ENCODE results near the gene RYR3. TPM values are rescaled to one million over a fixed set of nuclear protein-coding genes. Genes with fewer than 3 reads are reported as not detected.

Gene RYR3
- total and polyA plus RNA-seq, 2 donors (not counting 1 experiment from before 2014, with no cell fraction given) = 0.17 TPM; not detected in 1

DNA sequence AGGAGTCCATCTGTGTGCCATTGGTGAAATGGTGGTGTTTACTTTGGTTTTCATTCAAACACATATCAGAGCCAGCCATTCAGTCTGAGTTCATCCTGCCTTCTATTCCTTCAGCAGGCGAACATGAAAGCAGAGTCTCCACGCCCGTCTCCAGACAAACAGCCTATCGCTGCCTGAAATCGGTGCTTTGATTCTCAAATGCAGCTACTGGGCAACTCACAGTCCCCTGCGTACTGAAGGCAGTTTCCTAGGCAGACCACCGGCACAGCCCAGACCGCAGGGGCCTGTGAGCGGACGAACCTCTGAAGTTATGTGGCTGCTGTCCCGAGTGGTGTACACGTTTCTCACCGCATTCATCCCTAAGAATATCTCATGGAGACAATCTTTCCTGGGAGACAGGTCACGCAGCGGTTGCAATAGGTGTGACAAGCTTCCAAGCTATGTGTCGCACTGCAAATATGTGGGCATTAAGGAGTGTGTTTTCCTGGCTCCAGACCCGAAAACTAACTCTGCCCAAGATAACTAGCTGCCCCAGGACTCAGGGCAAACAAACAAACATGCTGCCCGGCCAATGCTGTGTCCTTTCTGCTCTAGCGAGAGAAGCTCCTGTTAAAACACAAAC, 16.9 kb upstream of the RYR3 start:
- no peaks in the 10 kb centered on the region for H3K9me3 ChIP-seq (ENCODE audit: control insufficient read depth, insufficient read depth, low read depth, low read length)
- no peaks in the 10 kb centered on the region for H4K20me1 ChIP-seq (ENCODE audit: control insufficient read depth, extremely low read depth, insufficient read depth, low read length)
- DNase-seq (ENCODE audit: low read depth in 2 of 2) = peak; percentile 23 to 47
- peak overlapping the region; percentile 41 for H3K4me2 ChIP-seq (ENCODE audit: extremely low read depth, insufficient read depth, low read length)
- H3K9ac ChIP-seq (ENCODE audit: insufficient read depth, low read length) = no peak overlapping the region
- no peak for TF ChIP-seq EZH2 (IDR thresholded peaks at IDR 0.05; ENCODE audit: low read length, missing control alignments)
- TF ChIP-seq, protein P1, sequence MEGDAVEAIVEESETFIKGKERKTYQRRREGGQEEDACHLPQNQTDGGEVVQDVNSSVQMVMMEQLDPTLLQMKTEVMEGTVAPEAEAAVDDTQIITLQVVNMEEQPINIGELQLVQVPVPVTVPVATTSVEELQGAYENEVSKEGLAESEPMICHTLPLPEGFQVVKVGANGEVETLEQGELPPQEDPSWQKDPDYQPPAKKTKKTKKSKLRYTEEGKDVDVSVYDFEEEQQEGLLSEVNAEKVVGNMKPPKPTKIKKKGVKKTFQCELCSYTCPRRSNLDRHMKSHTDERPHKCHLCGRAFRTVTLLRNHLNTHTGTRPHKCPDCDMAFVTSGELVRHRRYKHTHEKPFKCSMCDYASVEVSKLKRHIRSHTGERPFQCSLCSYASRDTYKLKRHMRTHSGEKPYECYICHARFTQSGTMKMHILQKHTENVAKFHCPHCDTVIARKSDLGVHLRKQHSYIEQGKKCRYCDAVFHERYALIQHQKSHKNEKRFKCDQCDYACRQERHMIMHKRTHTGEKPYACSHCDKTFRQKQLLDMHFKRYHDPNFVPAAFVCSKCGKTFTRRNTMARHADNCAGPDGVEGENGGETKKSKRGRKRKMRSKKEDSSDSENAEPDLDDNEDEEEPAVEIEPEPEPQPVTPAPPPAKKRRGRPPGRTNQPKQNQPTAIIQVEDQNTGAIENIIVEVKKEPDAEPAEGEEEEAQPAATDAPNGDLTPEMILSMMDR (conservative IDR thresholded peaks at IDR 0.05 in 1 of 2, IDR thresholded peaks at IDR 0.05 in 1 of 2; ENCODE audit: low read depth in 1 of 2, low read length in 2 of 2) = no peak
- no peaks in the 10 kb centered on the region for H3K36me3 ChIP-seq (ENCODE audit: control insufficient read depth, insufficient read depth, low read length)
- H3K27me3 ChIP-seq (ENCODE audit: control insufficient read depth, insufficient read depth, low read length) = peaks cover 8% of the 10 kb centered on the region
- no peaks in the 10 kb centered on the region for H3K79me2 ChIP-seq (ENCODE audit: control insufficient read depth, insufficient read depth, low read length)
- H3K27ac ChIP-seq (ENCODE audit: insufficient read depth, low read length) = no peak overlapping the region
- H2AFZ ChIP-seq (ENCODE audit: low read length) = peak overlapping the region; percentile 6
- H3K4me3 ChIP-seq (replicated peaks in 1 of 4; ENCODE audit: control extremely low read depth in 1 of 4, insufficient read depth in 1 of 4, low read depth in 3 of 4, low read length in 4 of 4) = peak overlapping the region in 1 of 4 experiments; percentile 17
- no peaks in the 10 kb centered on the region for H3K4me1 ChIP-seq (ENCODE audit: control insufficient read depth, extremely low read depth, insufficient read depth, low read length)

DNA sequence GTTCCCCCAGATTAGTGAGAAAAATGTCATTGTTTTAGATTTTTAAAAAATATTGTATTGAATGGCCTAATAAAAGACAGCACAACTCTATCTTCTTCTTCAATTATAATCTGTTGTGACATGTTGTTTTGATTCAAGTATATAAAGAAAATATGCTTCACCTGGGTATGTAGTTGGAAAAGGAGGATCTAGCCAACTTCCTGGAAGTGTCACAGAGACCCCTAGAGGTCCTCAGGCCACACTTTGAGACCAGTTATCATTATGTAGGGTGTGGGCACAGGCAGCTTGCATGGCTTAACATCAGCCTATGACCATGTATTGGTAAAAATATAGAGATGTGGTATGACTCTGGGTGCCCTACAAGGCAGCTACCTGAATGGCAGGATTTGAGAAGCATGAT, 14.7 kb upstream of the RYR3 start:
- no peaks in the 10 kb centered on the region for H4K20me1 ChIP-seq (ENCODE audit: control insufficient read depth, extremely low read depth, insufficient read depth, low read length)
- H3K9ac ChIP-seq (ENCODE audit: insufficient read depth, low read length) = no peak overlapping the region
- no peaks in the 10 kb centered on the region for H3K36me3 ChIP-seq (ENCODE audit: control insufficient read depth, insufficient read depth, low read length)
- H3K79me2 ChIP-seq (ENCODE audit: control insufficient read depth, insufficient read depth, low read length) = no peaks in the 10 kb centered on the region
- H3K9me3 ChIP-seq (ENCODE audit: control insufficient read depth, insufficient read depth, low read depth, low read length) = no peaks in the 10 kb centered on the region
- no peak overlapping the region for H3K4me3 ChIP-seq (replicated peaks in 1 of 4; ENCODE audit: control extremely low read depth in 1 of 4, insufficient read depth in 1 of 4, low read depth in 3 of 4, low read length in 4 of 4)
- DNase-seq (ENCODE audit: low read depth in 2 of 2) = no peak
- no peak overlapping the region for H3K4me2 ChIP-seq (ENCODE audit: extremely low read depth, insufficient read depth, low read length)
- no peaks in the 10 kb centered on the region for H3K4me1 ChIP-seq (ENCODE audit: control insufficient read depth, extremely low read depth, insufficient read depth, low read length)
- H3K27me3 ChIP-seq (ENCODE audit: control insufficient read depth, insufficient read depth, low read length) = peaks cover 6% of the 10 kb centered on the region
- TF ChIP-seq, protein P1 (conservative IDR thresholded peaks at IDR 0.05 in 1 of 2, IDR thresholded peaks at IDR 0.05 in 1 of 2; ENCODE audit: low read depth in 1 of 2, low read length in 2 of 2) = no peak
- TF ChIP-seq EZH2 (IDR thresholded peaks at IDR 0.05; ENCODE audit: low read length, missing control alignments) = no peak
- H2AFZ ChIP-seq (ENCODE audit: low read length) = no peak overlapping the region
- H3K27ac ChIP-seq (ENCODE audit: insufficient read depth, low read length) = no peak overlapping the region

DNA sequence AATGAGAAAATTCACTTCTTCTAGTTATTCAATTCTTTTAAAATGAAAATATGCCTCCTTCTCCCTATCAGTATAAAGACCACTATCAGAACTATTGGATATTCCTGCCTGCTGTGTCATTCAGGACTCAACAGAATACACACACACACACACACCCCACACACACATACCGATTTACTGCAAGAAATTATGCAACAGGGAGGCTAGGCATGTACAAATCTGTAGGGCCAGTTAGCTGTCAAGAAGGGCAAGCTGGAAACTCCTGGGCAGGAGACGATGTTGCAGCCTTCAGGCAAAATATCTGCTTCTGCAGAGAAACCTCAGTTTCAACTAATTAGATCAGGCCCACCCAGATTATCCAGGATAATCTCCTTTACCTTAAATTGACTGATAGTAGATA, 13.9 kb upstream of the RYR3 start:
- no peaks in the 10 kb centered on the region for H3K4me1 ChIP-seq (ENCODE audit: control insufficient read depth, extremely low read depth, insufficient read depth, low read length)
- H2AFZ ChIP-seq (ENCODE audit: low read length) = no peak overlapping the region
- no peaks in the 10 kb centered on the region for H3K9me3 ChIP-seq (ENCODE audit: control insufficient read depth, insufficient read depth, low read depth, low read length)
- peaks cover 6% of the 10 kb centered on the region for H3K27me3 ChIP-seq (ENCODE audit: control insufficient read depth, insufficient read depth, low read length)
- no peak overlapping the region for H3K9ac ChIP-seq (ENCODE audit: insufficient read depth, low read length)
- no peak for DNase-seq (ENCODE audit: low read depth in 2 of 2)
- no peaks in the 10 kb centered on the region for H3K79me2 ChIP-seq (ENCODE audit: control insufficient read depth, insufficient read depth, low read length)
- H3K4me3 ChIP-seq (replicated peaks in 1 of 4; ENCODE audit: control extremely low read depth in 1 of 4, insufficient read depth in 1 of 4, low read depth in 3 of 4, low read length in 4 of 4) = no peak overlapping the region
- H3K27ac ChIP-seq (ENCODE audit: insufficient read depth, low read length) = no peak overlapping the region
- H3K4me2 ChIP-seq (ENCODE audit: extremely low read depth, insufficient read depth, low read length) = no peak overlapping the region
- TF ChIP-seq, protein P1 (conservative IDR thresholded peaks at IDR 0.05 in 1 of 2, IDR thresholded peaks at IDR 0.05 in 1 of 2; ENCODE audit: low read depth in 1 of 2, low read length in 2 of 2) = no peak
- no peaks in the 10 kb centered on the region for H3K36me3 ChIP-seq (ENCODE audit: control insufficient read depth, insufficient read depth, low read length)
- no peaks in the 10 kb centered on the region for H4K20me1 ChIP-seq (ENCODE audit: control insufficient read depth, extremely low read depth, insufficient read depth, low read length)
